ENCODE results near the gene SMARCD3. TPM values are rescaled to one million over a fixed set of nuclear protein-coding genes. Genes with fewer than 3 reads are reported as not detected.

SMARCD3 gene
- total and polyA plus RNA-seq, 4 donors: 84.2 to 298 (median 208) TPM

- no peaks in the 10 kb centered on the region for H3K27me3 ChIP-seq (ENCODE audit: control insufficient read depth, insufficient read depth, low read length)
- H3K36me3 ChIP-seq (ENCODE audit: control insufficient read depth, insufficient read depth, low read length): no peaks in the 10 kb centered on the region
- H3K9me3 ChIP-seq (ENCODE audit: control insufficient read depth, insufficient read depth, low read length): no peaks in the 10 kb centered on the region
- H3K4me1 ChIP-seq (ENCODE audit: control insufficient read depth, insufficient read depth, low read length): peaks cover 11% of the 10 kb centered on the region
- H3K27ac ChIP-seq (ENCODE audit: low read depth, low read length): no peak overlapping the region
- DNase-seq (ENCODE audit: low read depth in 4 of 6, low spot score in 6 of 6): no peak
- WGBS (ENCODE audit: insufficient coverage): 62% methylated on average over 5 of the region's 6 CpGs
- H3K4me3 ChIP-seq (ENCODE audit: low read depth, low read length): no peak overlapping the region
Measured at GRCh38 chr7:151281686-151282085, 33.2 kb upstream of the SMARCD3 start.

GRCh38 chr7:151280388-151281019, 32.0 kb upstream of the SMARCD3 start:
- DNase-seq (ENCODE audit: low read depth in 4 of 6, low spot score in 6 of 6): no peak
- Histone ChIP-seq H3K4me1 (ENCODE audit: control insufficient read depth, insufficient read depth, low read length) (peaks cover 23% of the 10 kb centered on the region), H3K4me3 (ENCODE audit: low read depth, low read length) (no peak overlapping the region), H3K9me3 (ENCODE audit: control insufficient read depth, insufficient read depth, low read length) (no peaks in the 10 kb centered on the region), H3K36me3 (ENCODE audit: control insufficient read depth, insufficient read depth, low read length) (peaks cover under 1% of the 10 kb centered on the region), H3K27me3 (ENCODE audit: control insufficient read depth, insufficient read depth, low read length) (no peaks in the 10 kb centered on the region), H3K27ac (ENCODE audit: low read depth, low read length) (no peak overlapping the region)
- WGBS (ENCODE audit: insufficient coverage): 77% methylated on average over 8 of the region's 9 CpGs

GRCh38 chr7:151279868-151280267, 31.4 kb upstream of the SMARCD3 start:
- Histone ChIP-seq H3K27ac (ENCODE audit: low read depth, low read length) (no peak overlapping the region), H3K9me3 (ENCODE audit: control insufficient read depth, insufficient read depth, low read length) (no peaks in the 10 kb centered on the region), H3K4me1 (ENCODE audit: control insufficient read depth, insufficient read depth, low read length) (peaks cover 29% of the 10 kb centered on the region), H3K36me3 (ENCODE audit: control insufficient read depth, insufficient read depth, low read length) (peaks cover 7% of the 10 kb centered on the region), H3K4me3 (ENCODE audit: low read depth, low read length) (no peak overlapping the region), H3K27me3 (ENCODE audit: control insufficient read depth, insufficient read depth, low read length) (no peaks in the 10 kb centered on the region)
- 81% methylated on average over 3 of the region's 5 CpGs for WGBS (ENCODE audit: insufficient coverage)
- no peak for DNase-seq (ENCODE audit: low read depth in 4 of 6, low spot score in 6 of 6)

GRCh38 chr7:151278949-151279348, 30.5 kb upstream of the SMARCD3 start:
- no peak overlapping the region for H3K27ac ChIP-seq (ENCODE audit: low read depth, low read length)
- no peaks in the 10 kb centered on the region for H3K27me3 ChIP-seq (ENCODE audit: control insufficient read depth, insufficient read depth, low read length)
- peaks cover 34% of the 10 kb centered on the region for H3K4me1 ChIP-seq (ENCODE audit: control insufficient read depth, insufficient read depth, low read length)
- no peak for DNase-seq (ENCODE audit: low read depth in 4 of 6, low spot score in 6 of 6)
- no peaks in the 10 kb centered on the region for H3K9me3 ChIP-seq (ENCODE audit: control insufficient read depth, insufficient read depth, low read length)
- H3K36me3 ChIP-seq (ENCODE audit: control insufficient read depth, insufficient read depth, low read length): peaks cover 16% of the 10 kb centered on the region
- H3K4me3 ChIP-seq (ENCODE audit: low read depth, low read length): no peak overlapping the region
- 81% methylated on average over 12 of the region's 12 CpGs for WGBS (ENCODE audit: insufficient coverage)

- no peak for DNase-seq (ENCODE audit: low read depth in 4 of 6, low spot score in 6 of 6)
- 54% methylated on average over 8 of the region's 8 CpGs for WGBS (ENCODE audit: insufficient coverage)
- H3K4me1 ChIP-seq (ENCODE audit: control insufficient read depth, insufficient read depth, low read length): peaks cover 34% of the 10 kb centered on the region
- H3K27me3 ChIP-seq (ENCODE audit: control insufficient read depth, insufficient read depth, low read length): no peaks in the 10 kb centered on the region
- peak overlapping the region; percentile 48 for H3K4me3 ChIP-seq (ENCODE audit: low read depth, low read length)
- peak overlapping the region; percentile 7 for H3K27ac ChIP-seq (ENCODE audit: low read depth, low read length)
- no peaks in the 10 kb centered on the region for H3K9me3 ChIP-seq (ENCODE audit: control insufficient read depth, insufficient read depth, low read length)
- H3K36me3 ChIP-seq (ENCODE audit: control insufficient read depth, insufficient read depth, low read length): peaks cover 30% of the 10 kb centered on the region
Measured at GRCh38 chr7:151277631-151278030, 29.1 kb upstream of the SMARCD3 start.

- Histone ChIP-seq H3K4me3 (ENCODE audit: low read depth, low read length) (peak overlapping the region; percentile 48), H3K27ac (ENCODE audit: low read depth, low read length) (peak overlapping the region; percentile 7), H3K27me3 (ENCODE audit: control insufficient read depth, insufficient read depth, low read length) (no peaks in the 10 kb centered on the region), H3K4me1 (ENCODE audit: control insufficient read depth, insufficient read depth, low read length) (peaks cover 34% of the 10 kb centered on the region), H3K9me3 (ENCODE audit: control insufficient read depth, insufficient read depth, low read length) (no peaks in the 10 kb centered on the region), H3K36me3 (ENCODE audit: control insufficient read depth, insufficient read depth, low read length) (peaks cover 33% of the 10 kb centered on the region)
- 1% methylated on average over 63 of the region's 63 CpGs for WGBS (ENCODE audit: insufficient coverage)
- DNase-seq (ENCODE audit: low read depth in 4 of 6, low spot score in 6 of 6): peak; percentile 53 to 95 (median 68)
Measured at GRCh38 chr7:151276666-151277590, 28.4 kb upstream of the SMARCD3 start.

GRCh38 chr7:151275813-151276577, 27.5 kb upstream of the SMARCD3 start:
- WGBS (ENCODE audit: insufficient coverage): 11% methylated on average over 10 of the region's 10 CpGs
- H3K4me3 ChIP-seq (ENCODE audit: low read depth, low read length): peak overlapping the region; percentile 48
- peak in 2 of 6 donors; percentile 75 to 93 for DNase-seq (ENCODE audit: low read depth in 4 of 6, low spot score in 6 of 6)
- H3K4me1 ChIP-seq (ENCODE audit: control insufficient read depth, insufficient read depth, low read length): peaks cover 34% of the 10 kb centered on the region
- peaks cover 34% of the 10 kb centered on the region for H3K36me3 ChIP-seq (ENCODE audit: control insufficient read depth, insufficient read depth, low read length)
- H3K9me3 ChIP-seq (ENCODE audit: control insufficient read depth, insufficient read depth, low read length): no peaks in the 10 kb centered on the region
- no peaks in the 10 kb centered on the region for H3K27me3 ChIP-seq (ENCODE audit: control insufficient read depth, insufficient read depth, low read length)
- no peak overlapping the region for H3K27ac ChIP-seq (ENCODE audit: low read depth, low read length)

- Histone ChIP-seq H3K27ac (ENCODE audit: low read depth, low read length) (no peak overlapping the region), H3K27me3 (ENCODE audit: control insufficient read depth, insufficient read depth, low read length) (no peaks in the 10 kb centered on the region), H3K9me3 (ENCODE audit: control insufficient read depth, insufficient read depth, low read length) (no peaks in the 10 kb centered on the region), H3K4me1 (ENCODE audit: control insufficient read depth, insufficient read depth, low read length) (peaks cover 34% of the 10 kb centered on the region), H3K36me3 (ENCODE audit: control insufficient read depth, insufficient read depth, low read length) (peaks cover 43% of the 10 kb centered on the region), H3K4me3 (ENCODE audit: low read depth, low read length) (no peak overlapping the region)
- no peak for DNase-seq (ENCODE audit: low read depth in 4 of 6, low spot score in 6 of 6)
- WGBS (ENCODE audit: insufficient coverage): 78% methylated on average over 17 of the region's 17 CpGs
Measured at GRCh38 chr7:151274936-151275812, 26.7 kb upstream of the SMARCD3 start.

GRCh38 chr7:151274396-151274795, 25.9 kb upstream of the SMARCD3 start:
- peak in 1 of 6 donors; percentile 65 for DNase-seq (ENCODE audit: low read depth in 4 of 6, low spot score in 6 of 6)
- no peak overlapping the region for H3K27ac ChIP-seq (ENCODE audit: low read depth, low read length)
- WGBS (ENCODE audit: insufficient coverage): 79% methylated on average over 9 of the region's 9 CpGs
- H3K36me3 ChIP-seq (ENCODE audit: control insufficient read depth, insufficient read depth, low read length): peaks cover 50% of the 10 kb centered on the region
- no peaks in the 10 kb centered on the region for H3K27me3 ChIP-seq (ENCODE audit: control insufficient read depth, insufficient read depth, low read length)
- peaks cover 34% of the 10 kb centered on the region for H3K4me1 ChIP-seq (ENCODE audit: control insufficient read depth, insufficient read depth, low read length)
- no peaks in the 10 kb centered on the region for H3K9me3 ChIP-seq (ENCODE audit: control insufficient read depth, insufficient read depth, low read length)
- H3K4me3 ChIP-seq (ENCODE audit: low read depth, low read length): no peak overlapping the region

All from spinal cord (tissue), 10 donors.